HL-60 (cell line): ENCODE data around the gene ZRANB1.

Experiments
- GABPA ChIP-seq: IDR thresholded peaks from 2 replicates; pipeline ENCODE4 v1.6.1; 2012; ENCODE audit warnings: low read depth
- POLR2AphosphoS5 ChIP-seq: IDR thresholded peaks from 2 replicates; pipeline ENCODE4 v1.6.1; 2012; ENCODE audit warnings: low read depth
- TF ChIP-seq, protein P1 (sequence below): IDR thresholded peaks from one replicate; pipeline ENCODE4 v1.5.1; 2011; ENCODE audit warnings: low read length, control low read depth, inconsistent platforms; ENCODE audit not compliant: insufficient read depth
- TF ChIP-seq, protein P2 (sequence below): IDR thresholded peaks from 2 replicates; pipeline ENCODE4 v1.6.1; 2012; ENCODE audit warnings: low read depth; ENCODE audit not compliant: insufficient replicate concordance

DNA sequence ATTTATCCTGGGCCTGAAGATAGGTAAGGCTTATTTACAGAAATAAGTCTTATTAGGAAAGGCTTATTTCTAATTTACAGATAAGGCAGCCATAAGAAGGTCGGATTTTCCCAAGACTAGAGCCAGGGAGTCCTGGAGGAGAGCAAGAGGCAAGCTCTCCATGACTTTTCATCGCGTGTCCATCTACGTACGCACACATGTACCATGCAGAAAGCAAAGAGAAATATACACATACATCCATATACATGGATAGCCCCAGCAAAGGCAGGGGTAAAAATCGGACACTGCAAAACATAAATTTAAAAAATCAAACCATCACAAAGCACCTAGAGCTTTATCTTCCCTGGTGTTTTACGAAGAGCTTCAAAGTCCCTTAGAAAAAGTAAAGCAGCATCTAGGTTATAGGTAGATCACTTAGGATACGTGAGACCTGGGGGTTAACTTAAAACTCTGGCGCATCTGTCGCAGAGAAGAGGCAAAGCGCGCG lies 25.8 kb upstream of the ZRANB1 start:
- TF ChIP-seq, protein P1, sequence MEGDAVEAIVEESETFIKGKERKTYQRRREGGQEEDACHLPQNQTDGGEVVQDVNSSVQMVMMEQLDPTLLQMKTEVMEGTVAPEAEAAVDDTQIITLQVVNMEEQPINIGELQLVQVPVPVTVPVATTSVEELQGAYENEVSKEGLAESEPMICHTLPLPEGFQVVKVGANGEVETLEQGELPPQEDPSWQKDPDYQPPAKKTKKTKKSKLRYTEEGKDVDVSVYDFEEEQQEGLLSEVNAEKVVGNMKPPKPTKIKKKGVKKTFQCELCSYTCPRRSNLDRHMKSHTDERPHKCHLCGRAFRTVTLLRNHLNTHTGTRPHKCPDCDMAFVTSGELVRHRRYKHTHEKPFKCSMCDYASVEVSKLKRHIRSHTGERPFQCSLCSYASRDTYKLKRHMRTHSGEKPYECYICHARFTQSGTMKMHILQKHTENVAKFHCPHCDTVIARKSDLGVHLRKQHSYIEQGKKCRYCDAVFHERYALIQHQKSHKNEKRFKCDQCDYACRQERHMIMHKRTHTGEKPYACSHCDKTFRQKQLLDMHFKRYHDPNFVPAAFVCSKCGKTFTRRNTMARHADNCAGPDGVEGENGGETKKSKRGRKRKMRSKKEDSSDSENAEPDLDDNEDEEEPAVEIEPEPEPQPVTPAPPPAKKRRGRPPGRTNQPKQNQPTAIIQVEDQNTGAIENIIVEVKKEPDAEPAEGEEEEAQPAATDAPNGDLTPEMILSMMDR, result no peak
- TF ChIP-seq, protein P2, sequence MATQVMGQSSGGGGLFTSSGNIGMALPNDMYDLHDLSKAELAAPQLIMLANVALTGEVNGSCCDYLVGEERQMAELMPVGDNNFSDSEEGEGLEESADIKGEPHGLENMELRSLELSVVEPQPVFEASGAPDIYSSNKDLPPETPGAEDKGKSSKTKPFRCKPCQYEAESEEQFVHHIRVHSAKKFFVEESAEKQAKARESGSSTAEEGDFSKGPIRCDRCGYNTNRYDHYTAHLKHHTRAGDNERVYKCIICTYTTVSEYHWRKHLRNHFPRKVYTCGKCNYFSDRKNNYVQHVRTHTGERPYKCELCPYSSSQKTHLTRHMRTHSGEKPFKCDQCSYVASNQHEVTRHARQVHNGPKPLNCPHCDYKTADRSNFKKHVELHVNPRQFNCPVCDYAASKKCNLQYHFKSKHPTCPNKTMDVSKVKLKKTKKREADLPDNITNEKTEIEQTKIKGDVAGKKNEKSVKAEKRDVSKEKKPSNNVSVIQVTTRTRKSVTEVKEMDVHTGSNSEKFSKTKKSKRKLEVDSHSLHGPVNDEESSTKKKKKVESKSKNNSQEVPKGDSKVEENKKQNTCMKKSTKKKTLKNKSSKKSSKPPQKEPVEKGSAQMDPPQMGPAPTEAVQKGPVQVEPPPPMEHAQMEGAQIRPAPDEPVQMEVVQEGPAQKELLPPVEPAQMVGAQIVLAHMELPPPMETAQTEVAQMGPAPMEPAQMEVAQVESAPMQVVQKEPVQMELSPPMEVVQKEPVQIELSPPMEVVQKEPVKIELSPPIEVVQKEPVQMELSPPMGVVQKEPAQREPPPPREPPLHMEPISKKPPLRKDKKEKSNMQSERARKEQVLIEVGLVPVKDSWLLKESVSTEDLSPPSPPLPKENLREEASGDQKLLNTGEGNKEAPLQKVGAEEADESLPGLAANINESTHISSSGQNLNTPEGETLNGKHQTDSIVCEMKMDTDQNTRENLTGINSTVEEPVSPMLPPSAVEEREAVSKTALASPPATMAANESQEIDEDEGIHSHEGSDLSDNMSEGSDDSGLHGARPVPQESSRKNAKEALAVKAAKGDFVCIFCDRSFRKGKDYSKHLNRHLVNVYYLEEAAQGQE, result no peak
- TF ChIP-seq POLR2AphosphoS5 (no peak), GABPA (no peak)
